GM23338 (cell line): ENCODE results near the gene MTRFR. TPM values are rescaled to one million over a fixed set of nuclear protein-coding genes. Genes with fewer than 3 reads are reported as not detected.
A peak's percentile ranks its signal among the peaks of the same experiment; 100 is the strongest.

Experiments used
- ATAC-seq: fragments of 200-7000 bp; cut with Tn5 transposase; 3 replicates; pipeline ENCODE4 v1.9.1; 2020
- DNase-seq: peaks from one replicate; pipeline ENCODE4 v3.0.0-alpha.2; 2015; ENCODE audit warnings: low spot score
- H2AFZ ChIP-seq: fragments of 200-600 bp; sonication (generic); 2 replicates; pipeline ENCODE4 v1.8.0; 2016; ENCODE audit warnings: antibody characterized with exemption, mild to moderate bottlenecking, moderate library complexity
- H3F3A ChIP-seq: fragments of 200-600 bp; sonication (generic); replicated peaks from 2 replicates; pipeline ENCODE4 v1.8.0; 2017; ENCODE audit warnings: antibody characterized with exemption, mixed run types, low read depth
- H3K27ac ChIP-seq: fragments of 200-600 bp; sonication (generic); 2 replicates; pipeline ENCODE4 v1.6.1; 2016; ENCODE audit warnings: low read depth
- H3K27me3 ChIP-seq: fragments of 200-600 bp; sonication (generic); 2 replicates; pipeline ENCODE4 v1.8.0; 2016; ENCODE audit warnings: mild to moderate bottlenecking, mixed run types, moderate library complexity; ENCODE audit not compliant: insufficient read depth
- H3K36me3 ChIP-seq: fragments of 200-600 bp; sonication (generic); 2 replicates; pipeline ENCODE4 v1.8.0; 2016; ENCODE audit warnings: mild to moderate bottlenecking; ENCODE audit not compliant: insufficient read depth
- H3K4me1 ChIP-seq: fragments of 200-600 bp; sonication (generic); 2 replicates; pipeline ENCODE4 v1.8.0; 2016; ENCODE audit warnings: mild to moderate bottlenecking, moderate library complexity; ENCODE audit not compliant: insufficient read depth
- H3K4me2 ChIP-seq: fragments of 200-600 bp; sonication (generic); 2 replicates; pipeline ENCODE4 v1.7.1; 2017; ENCODE audit warnings: mixed run types
- H3K4me3 ChIP-seq: fragments of 200-600 bp; sonication (generic); 2 replicates; pipeline ENCODE4 v1.6.1; 2016; ENCODE audit warnings: mixed run types
- H3K79me2 ChIP-seq: fragments of 200-600 bp; sonication (generic); replicated peaks from 2 replicates; pipeline ENCODE4 v1.8.0; 2017; ENCODE audit warnings: mild to moderate bottlenecking; ENCODE audit not compliant: insufficient read depth
- H3K9me2 ChIP-seq: fragments of 200-600 bp; sonication (generic); 2 replicates; pipeline ENCODE4 v1.8.0; 2017; ENCODE audit not compliant: insufficient read depth
- H4K20me1 ChIP-seq: fragments of 200-600 bp; sonication (generic); replicated peaks from 2 replicates; pipeline ENCODE4 v1.8.0; 2017; ENCODE audit warnings: mild to moderate bottlenecking; ENCODE audit not compliant: insufficient read depth
- H3K27ac Mint-ChIP-seq: 2 replicates; pipeline ENCODE4 v1.8.0; 2020; ENCODE audit warnings: inconsistent platforms, mild to moderate bottlenecking, moderate library complexity, mixed read lengths
- H3K27me3 Mint-ChIP-seq: 3 replicates; pipeline ENCODE4 v1.8.0; 2022; ENCODE audit warnings: low read depth, mild to moderate bottlenecking, moderate library complexity, mixed read lengths, inconsistent platforms; ENCODE audit not compliant: insufficient read depth, poor library complexity
- H3K36me3 Mint-ChIP-seq: 3 replicates; pipeline ENCODE4 v1.8.0; 2021; ENCODE audit warnings: low read depth, mild to moderate bottlenecking, inconsistent platforms, moderate library complexity, mixed read lengths
- H3K4me1 Mint-ChIP-seq: 3 replicates; pipeline ENCODE4 v1.8.0; 2020; ENCODE audit warnings: mild to moderate bottlenecking, inconsistent platforms, mixed read lengths
- H3K4me3 Mint-ChIP-seq: 3 replicates; pipeline ENCODE4 v1.8.0; 2021; ENCODE audit warnings: moderate library complexity, mild to moderate bottlenecking, inconsistent platforms, mixed read lengths
- H3K9me3 Mint-ChIP-seq: 3 replicates; pipeline ENCODE4 v1.8.0; 2020; ENCODE audit warnings: moderate library complexity, mild to moderate bottlenecking, inconsistent platforms, mixed read lengths
- CTCF ChIP-seq, 2 experiments: fragments of 200-600 bp in 1 of 2; sonication (generic) in 1 of 2; conservative IDR thresholded peaks; 2 replicates each; pipeline versions ENCODE4 v1.5.1 to v1.6.1; 2016 to 2017; ENCODE audit warnings: antibody characterized with exemption in 2 of 2, low read depth in 2 of 2, mild to moderate bottlenecking in 2 of 2, moderate library complexity in 1 of 2
- NANOG ChIP-seq: IDR thresholded peaks from 2 replicates; pipeline ENCODE4 v1.6.1; 2016; ENCODE audit warnings: antibody characterized with exemption, borderline replicate concordance
- ZNF462 ChIP-seq: fragments of 250-450 bp; sonication (Bioruptor Pico); IDR thresholded peaks from 2 replicates; pipeline ENCODE4 v1.5.0; 2020; ENCODE audit warnings: mild to moderate bottlenecking, moderate library complexity
- polyA plus RNA-seq: library from polyadenylated mRNA; unstranded; fragments of >200 nt; fragmentation: Nextera tagmentation; extraction: Ambion mirVana; gene quantifications from 2 replicates; pipeline ENCODE4 v1.2.1, GENCODE V29; 2016
- total RNA-seq: library from RNA; depleted of rRNA; stranded (reverse); fragments of >200 nt; shearing (Covaris generic); gene quantifications from 2 replicates; pipeline ENCODE4 v1.2.3, GENCODE V29; 2014

The MTRFR gene
- total and polyA plus RNA-seq, 2 experiments from 2014 or later, result 14.8 to 38.4 TPM

GRCh38 chr12:123264642-123265041 lies 31.4 kb downstream of the MTRFR start:
- peaks cover 23% of the 10 kb centered on the region for H4K20me1 ChIP-seq
- TF ChIP-seq NANOG, result no peak
- no peak for TF ChIP-seq ZNF462 (CRISPR knock-in tag)
- TF ChIP-seq CTCF (conservative IDR thresholded peaks at IDR 0.05; ENCODE audit: low read depth in 2 of 2), result peak; percentile 50 to 83
- Mint-ChIP-seq H3K9me3 (peaks cover 4% of the 10 kb centered on the region; the same call in 2 of the 3 replicates), H3K36me3 (peaks cover 75% of the 10 kb centered on the region), H3K27me3 (peaks cover 19% of the 10 kb centered on the region), H3K4me3 (no peak overlapping the region), H3K27ac (peak overlapping the region; percentile 74), H3K4me1 (peaks cover 45% of the 10 kb centered on the region)
- no peak overlapping the region for H3K27ac ChIP-seq
- H3K4me3 ChIP-seq, result no peak overlapping the region
- peaks cover 28% of the 10 kb centered on the region for H3K36me3 ChIP-seq
- no peak overlapping the region for H2AFZ ChIP-seq
- ATAC-seq (peak; percentile 61), DNase-seq (peak; percentile 74)
- H3K9me2 ChIP-seq, result no peaks in the 10 kb centered on the region
- H3K27me3 ChIP-seq, result no peaks in the 10 kb centered on the region
- peaks cover 47% of the 10 kb centered on the region for H3K79me2 ChIP-seq
- H3K4me1 ChIP-seq, result peaks cover 9% of the 10 kb centered on the region
- H3K4me2 ChIP-seq, result no peak overlapping the region
- H3F3A ChIP-seq, result peaks cover 13% of the 10 kb centered on the region; the same call in 1 of the 2 replicates
